HG03378 (cell line): ENCODE data around the gene SMARCA5.
"Not testable (repeated sequence)": the region's sequence is repeated elsewhere in the genome, so short reads cannot be mapped to it uniquely, and the experiment has no call there.

ENCODE experiments used
- ATAC-seq: cut with Tn5 transposase; IDR thresholded peaks from one replicate; pipeline ENCODE4 v1.9.1; 2021; ENCODE audit warnings: mild to moderate bottlenecking, moderate library complexity; ENCODE audit not compliant: unreplicated experiment

SMARCA5 gene, protein sequence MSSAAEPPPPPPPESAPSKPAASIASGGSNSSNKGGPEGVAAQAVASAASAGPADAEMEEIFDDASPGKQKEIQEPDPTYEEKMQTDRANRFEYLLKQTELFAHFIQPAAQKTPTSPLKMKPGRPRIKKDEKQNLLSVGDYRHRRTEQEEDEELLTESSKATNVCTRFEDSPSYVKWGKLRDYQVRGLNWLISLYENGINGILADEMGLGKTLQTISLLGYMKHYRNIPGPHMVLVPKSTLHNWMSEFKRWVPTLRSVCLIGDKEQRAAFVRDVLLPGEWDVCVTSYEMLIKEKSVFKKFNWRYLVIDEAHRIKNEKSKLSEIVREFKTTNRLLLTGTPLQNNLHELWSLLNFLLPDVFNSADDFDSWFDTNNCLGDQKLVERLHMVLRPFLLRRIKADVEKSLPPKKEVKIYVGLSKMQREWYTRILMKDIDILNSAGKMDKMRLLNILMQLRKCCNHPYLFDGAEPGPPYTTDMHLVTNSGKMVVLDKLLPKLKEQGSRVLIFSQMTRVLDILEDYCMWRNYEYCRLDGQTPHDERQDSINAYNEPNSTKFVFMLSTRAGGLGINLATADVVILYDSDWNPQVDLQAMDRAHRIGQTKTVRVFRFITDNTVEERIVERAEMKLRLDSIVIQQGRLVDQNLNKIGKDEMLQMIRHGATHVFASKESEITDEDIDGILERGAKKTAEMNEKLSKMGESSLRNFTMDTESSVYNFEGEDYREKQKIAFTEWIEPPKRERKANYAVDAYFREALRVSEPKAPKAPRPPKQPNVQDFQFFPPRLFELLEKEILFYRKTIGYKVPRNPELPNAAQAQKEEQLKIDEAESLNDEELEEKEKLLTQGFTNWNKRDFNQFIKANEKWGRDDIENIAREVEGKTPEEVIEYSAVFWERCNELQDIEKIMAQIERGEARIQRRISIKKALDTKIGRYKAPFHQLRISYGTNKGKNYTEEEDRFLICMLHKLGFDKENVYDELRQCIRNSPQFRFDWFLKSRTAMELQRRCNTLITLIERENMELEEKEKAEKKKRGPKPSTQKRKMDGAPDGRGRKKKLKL

DNA sequence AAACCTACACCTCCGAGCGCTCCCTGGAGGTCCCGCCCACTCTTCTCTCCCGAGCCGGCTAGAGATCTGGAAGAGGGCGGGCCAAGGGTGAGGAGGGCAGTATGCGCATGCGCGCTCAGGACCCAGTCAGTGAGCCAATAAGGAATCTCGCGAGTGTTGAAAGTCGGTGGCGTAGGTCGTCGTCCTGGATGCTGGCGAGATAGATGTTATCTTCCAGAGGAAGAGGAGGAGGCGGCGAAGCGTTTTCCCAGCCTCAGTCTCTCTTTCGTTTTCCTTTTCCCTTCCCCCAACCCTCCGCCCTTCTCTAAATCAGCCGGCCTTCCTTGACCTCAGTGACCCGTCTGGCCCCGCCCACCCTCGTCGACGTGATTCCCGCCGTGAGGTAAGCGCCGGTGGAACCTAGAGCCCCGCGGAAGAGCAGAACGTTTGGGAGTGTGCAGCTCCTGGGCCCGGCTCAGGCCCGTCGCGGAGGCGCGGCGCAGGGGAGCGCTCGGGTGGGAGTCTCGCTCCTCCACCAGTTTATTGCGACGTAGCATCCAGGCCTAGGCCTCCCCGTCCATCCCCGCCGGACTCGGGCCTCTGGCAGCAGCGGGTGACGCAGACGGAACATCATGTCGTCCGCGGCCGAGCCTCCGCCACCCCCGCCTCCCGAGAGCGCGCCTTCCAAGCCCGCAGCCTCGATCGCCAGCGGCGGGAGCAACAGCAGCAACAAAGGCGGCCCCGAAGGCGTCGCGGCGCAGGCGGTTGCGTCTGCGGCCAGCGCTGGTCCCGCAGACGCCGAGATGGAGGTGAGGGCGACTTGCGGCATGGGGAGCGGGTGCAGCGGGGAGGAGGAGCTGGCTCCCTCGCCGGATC is at the start of gene SMARCA5:
TSS of gene SMARCA5 (plus strand) at position 389 of the 855 bp plus-strand sequence. CDS start at position 612, 223 bp downstream.
- peak; percentile 87 for ATAC-seq

DNA sequence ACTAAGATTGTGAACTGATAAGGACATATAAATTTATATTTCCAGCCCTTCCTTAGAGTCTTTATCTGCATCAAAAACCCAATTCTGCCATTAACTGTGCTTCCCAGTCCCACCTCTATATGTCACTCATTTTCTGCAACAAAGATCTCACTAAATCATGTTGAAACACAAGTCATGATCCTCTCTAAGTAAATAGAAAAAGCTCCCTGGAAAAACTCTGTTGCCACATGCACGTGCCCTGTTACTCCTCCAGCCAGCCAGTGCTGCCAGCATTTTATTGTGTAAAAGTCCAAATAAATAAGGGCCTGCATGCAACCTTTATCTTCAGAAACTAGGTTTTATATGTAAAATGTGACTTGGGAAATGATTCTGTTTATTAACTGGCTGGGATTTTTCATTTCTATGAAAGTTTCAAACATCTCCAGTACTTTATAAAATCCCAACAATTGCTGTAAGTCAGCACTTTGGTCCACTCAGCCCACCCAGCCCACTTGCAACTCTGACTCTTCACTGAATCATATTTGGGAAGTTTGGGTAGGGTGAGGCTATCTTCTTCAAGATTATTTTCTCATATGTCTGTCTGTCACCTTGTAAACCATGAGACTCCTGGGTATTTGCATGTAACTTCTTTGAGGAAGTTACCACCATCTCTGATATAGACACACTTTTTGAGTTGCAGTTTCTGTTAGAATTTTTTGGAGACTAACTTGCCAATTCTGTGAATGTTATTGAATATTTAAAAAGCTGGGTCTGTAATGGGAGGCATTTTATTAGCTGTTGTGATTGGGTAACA is 40.0 kb upstream of the SMARCA5 start:
- ATAC-seq: peak; percentile 82

DNA sequence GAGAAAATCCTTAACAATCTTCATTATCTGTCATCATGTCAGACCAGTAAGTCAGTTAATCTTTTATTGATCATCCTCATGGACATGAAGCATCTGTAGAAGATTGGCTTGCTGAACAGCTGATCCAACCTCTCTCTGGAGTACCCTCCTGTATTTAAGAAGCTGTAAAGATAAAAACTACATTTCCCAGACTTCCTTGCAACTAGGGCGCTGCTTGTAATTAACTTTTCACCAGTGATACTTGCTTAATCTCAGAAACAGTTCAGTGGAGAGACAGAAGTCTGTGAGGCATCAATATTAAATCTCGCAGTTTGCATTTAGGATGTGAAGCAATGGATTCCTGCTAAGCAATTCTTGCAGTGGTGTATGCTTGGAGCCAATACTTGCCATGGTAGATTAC is 36.0 kb upstream of the SMARCA5 start:
- no peak for ATAC-seq

DNA sequence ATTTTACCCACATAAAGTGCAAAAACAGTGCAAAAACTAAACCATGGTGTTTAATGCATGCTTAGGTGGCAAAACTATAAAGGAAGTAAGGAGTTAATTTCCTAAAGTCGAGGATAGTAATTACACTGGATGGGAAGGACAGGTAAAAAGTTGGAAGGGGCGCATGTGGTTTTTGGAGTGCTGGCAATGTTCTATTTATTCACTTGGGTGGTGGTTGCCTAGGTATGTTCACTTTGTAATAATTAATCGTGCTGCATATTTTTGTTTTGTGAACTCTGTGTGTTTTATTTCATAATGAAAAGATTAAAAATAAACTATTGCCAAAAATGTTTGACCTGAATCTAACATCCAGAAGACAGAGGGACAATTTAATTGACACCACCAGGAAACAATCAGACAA is 32.1 kb upstream of the SMARCA5 start:
- no peak for ATAC-seq

DNA sequence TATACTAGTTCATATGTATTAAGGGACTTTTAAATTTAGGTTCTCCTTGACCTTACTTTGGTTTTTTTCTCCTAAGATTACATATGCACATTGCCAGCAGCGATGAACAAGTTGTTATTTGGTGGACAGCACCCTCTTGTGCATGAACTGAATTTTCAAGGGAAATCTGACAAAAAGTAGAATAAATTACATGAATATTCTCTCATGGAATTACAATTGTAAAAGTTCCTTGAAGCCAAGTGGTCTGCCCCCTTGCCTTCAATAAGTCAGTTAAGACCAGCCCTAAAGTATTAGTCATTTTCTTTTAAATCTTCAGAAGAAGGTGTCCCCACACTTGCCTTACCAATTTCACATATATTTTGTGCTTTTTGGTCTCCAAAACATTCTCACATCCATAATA is 30.7 kb upstream of the SMARCA5 start:
- peak; percentile 89 for ATAC-seq

DNA sequence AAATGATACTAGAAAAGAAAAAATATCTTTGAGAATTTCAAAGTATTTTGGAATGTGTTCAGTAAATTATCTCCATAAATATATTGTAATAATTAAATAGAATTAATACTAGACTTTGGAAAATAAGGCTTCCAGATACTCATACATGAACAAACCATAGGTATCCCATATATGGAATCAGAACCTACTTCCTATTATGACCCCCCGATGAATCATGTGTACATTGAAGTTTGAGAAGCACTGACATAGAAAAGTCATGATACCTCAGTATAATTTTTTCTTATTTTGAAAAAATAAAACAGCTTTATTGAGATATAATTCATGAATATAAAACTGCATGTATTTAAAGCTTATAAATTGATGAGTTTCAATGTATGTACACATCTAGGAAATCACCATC is 27.2 kb upstream of the SMARCA5 start:
- no peak for ATAC-seq

DNA sequence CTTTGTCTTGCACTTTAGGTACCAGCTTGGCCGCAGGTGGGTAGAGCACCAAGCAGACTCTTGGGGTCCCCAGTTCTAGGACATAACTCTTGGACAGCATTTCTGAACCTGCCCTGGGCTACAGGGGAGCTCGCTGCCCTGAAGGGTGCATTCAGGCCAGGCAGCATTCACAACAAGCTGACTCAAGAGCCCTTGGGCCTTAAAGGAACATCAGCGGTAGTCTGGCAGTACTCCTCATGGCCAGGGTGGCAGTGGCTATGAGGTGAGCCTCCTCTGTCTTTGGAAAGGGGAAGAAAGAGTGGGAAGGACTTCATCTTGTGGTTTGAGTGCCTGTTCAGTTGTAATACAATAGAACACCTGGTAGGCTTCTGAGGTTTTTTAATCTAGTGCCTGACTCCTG is 24.8 kb upstream of the SMARCA5 start:
- no peak for ATAC-seq

DNA sequence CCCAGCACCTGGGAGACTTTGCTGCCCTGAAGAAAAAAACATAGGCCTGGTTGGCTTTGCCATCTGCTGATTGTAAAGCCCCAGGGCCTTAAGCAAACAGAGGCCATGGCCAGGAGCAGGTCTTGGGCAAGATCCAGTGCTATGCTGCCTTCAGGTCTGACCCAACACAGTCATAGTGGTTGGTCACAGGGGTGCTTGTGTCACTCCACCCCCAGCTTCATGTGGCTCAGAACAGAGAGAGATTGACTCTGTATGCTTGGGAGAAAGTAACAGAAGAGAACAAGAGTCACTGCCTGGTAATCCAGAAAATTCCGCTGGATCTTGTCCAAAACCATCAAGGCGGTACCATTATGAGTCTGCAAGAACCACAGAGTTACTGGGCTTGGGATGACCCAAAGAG is 24.4 kb upstream of the SMARCA5 start:
- no peak for ATAC-seq

DNA sequence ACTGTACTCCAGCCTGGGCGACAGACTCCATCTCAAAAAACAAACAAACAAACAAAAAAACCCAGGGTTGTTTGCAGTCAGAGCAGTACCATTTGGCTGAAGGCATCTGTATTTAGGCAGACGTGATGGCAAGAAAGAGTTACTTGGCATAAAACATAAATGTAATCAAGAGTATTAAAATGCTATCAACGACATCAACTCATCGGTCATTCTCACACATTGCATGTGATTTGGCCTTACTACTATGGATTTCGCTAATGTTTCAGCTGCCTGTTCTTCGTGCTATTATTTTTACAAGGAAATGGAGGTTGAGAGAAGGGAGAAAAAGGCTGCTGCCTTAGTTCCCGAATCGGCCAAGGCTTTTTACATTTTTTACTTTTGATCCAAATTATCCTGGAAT is 15.5 kb upstream of the SMARCA5 start:
- ATAC-seq: no peak

DNA sequence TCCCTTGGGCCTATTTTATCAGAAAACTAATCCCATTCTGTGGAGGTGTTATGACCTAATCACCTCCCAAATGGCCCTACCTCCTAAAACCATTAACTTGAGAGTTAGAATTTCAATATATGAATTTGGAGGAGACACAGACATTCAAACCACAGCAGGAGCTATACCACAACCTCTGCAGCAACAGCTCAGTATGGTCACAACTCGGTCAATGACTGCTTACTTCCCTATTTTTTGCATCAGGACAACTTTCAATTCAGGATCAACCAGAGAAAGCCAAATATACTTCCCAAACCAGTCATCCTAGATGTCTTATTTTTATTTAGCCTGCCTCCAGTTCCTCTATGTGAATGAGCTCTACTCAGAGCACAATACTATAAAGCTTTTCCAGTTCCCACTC is 11.3 kb upstream of the SMARCA5 start:
- ATAC-seq: no peak

DNA sequence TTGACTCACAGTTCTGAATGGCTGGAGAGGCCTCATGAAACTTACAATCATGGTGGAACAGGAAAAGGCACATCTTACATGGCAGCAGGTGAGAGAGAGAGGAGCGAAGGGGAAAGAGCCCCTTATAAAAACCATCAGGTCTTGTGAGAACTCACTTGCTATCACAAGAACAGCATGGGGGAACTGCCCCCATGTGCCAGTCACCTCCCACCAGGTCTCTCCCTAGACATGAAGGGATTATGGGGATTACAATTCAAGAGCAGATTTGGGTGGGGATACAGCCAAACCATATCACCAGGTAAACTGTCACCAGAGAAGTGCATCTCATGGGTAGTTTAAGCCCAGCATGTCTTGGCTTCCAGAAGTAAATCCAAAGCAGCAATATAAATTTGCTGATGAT is 7.5 kb upstream of the SMARCA5 start:
- ATAC-seq: no peak

DNA sequence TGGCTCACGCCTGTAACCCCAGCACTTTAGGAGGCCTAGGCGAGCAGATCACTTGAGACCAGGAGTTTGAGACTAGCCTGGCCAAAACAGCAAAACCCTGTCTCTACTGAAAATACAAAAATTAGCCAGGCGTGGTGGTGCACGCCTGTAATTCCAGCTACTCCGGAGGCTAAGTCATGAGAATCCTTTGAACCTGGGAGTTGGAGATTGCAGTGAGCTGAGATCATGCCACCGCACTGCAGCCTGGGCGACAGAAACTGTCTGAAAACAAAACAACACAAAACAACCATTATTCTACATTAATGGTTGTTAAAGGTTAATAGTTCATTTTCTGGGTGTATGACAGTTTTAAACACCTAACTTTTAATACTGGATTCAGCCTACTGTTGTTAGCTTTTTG is 1.6 kb upstream of the SMARCA5 start:
- ATAC-seq: no peak

DNA sequence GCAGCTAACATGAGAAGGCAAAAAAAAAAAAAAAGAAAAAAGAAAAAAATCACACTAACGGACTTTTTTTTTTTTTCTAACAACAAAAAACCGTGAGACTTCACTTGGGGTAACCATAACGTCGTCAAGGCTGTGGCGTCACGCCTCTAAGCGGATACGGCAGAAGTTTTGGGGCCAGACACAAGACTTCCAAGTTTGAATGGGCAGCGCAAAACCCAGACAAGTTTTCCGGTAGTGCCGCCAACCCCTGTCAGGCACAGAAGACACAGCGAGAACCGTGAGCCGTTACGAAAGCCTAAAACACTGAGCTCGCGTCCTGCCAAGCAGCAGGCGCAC is 556 bp upstream of the SMARCA5 start:
- peak; percentile 45 for ATAC-seq

DNA sequence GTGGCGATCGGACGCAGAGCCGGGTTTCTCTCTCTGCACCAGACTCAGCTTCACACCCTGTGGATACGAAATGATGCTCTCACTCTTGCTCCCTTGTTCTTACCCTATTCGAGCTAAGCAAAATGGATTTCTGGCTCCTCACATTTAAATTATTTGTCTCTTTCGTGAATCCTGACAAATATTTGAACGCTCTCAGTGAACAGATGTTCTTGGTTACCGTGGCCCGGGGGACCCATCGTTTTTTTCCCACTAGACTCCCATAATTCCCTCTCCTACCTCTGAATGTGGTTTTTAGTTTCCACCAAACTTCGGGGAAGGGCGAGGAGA is 630 bp downstream of the SMARCA5 start:
- ATAC-seq: peak; percentile 6

DNA sequence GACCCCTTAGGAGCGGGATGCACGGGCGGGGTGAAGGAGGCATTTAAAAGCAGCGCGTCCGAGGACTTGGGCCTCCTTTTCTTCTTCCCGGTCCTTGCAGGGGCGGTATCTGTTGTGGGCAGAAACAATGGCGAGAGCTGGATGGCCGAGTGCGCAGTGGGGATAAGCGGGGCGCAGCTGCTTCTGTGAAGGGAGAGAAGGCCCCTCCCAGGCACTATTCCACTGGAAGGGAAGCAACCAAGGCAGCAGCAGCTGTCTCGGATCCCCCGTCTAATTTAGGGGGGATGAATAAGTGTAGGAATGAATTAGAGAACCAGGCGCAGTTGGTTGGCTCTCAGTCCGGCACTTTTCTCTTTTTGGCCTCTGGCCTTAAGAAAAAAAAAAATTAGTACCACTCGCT is 995 bp downstream of the SMARCA5 start:
- ATAC-seq: no peak

DNA sequence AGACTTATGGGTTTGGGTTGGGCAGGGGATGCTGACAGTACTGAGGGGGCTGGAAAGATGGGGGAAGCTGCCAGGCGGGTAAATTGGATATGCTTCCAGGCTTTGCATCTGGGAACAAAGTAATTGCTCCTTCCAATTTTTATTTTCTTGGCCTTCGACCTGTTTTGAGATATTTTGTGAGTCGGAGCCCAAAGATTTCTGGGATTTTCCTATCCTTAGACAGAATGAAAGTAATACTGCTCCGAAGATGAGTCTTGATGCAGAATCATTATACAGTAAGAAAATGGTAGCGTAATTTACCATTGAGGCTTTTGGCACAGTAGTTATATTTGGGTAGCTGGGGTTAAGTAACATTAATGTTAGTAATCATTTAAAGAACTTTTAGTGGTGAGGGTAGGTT is 1.4 kb downstream of the SMARCA5 start:
- no peak for ATAC-seq

DNA sequence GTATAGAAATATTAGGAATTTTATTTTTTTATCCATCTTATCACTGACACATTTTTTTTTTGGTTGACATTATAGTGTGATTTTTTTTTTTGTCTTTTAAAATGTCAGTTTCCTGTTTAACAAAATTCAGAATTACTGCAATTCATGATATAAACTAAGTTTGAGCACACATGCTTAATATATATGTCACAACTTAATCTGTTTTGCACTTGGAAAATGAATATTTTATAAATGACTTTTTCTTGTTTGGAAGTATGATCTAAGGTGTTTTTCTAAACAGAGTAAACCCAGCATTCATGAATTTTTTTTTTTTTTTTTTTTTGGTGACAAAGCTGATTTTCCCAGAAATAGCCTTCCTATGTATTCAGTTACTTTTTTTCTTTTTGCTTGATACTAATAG is 2.4 kb downstream of the SMARCA5 start:
- no peak for ATAC-seq

DNA sequence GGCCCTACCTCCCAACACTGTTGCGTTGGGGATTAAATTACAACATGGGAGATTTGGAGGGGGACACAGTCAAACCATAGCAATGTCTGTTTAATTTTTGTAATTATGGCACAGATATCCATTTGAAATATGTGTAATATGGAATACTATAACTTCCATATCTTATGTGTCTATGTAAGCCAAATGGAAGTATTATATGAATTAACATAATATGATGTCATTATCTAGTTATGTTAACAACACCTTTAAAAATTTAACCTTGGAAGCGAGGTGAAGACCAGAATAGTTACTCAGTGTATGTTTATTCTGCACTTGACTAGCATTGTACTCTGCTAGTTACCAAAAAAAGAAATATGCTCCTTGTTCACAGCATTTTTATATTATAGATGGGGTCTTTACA is 4.3 kb downstream of the SMARCA5 start:
- no peak for ATAC-seq

DNA sequence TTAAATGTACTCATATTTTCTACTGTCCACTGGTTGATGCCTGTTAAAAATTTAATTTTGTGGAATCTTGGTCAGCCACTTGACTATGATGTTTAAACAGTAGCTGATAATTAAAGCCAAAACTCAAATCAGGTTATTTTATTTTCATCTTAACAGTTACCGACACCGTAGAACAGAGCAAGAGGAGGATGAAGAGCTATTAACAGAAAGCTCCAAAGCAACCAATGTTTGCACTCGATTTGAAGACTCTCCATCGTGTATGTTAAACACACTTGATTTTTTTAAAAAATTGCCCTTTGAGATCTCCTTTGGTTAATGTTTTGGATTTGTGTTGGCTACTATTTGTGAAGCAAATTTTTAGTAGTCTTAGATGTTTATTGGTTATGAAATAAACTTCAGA is 10.7 kb downstream of the SMARCA5 start:
- ATAC-seq: no peak

DNA sequence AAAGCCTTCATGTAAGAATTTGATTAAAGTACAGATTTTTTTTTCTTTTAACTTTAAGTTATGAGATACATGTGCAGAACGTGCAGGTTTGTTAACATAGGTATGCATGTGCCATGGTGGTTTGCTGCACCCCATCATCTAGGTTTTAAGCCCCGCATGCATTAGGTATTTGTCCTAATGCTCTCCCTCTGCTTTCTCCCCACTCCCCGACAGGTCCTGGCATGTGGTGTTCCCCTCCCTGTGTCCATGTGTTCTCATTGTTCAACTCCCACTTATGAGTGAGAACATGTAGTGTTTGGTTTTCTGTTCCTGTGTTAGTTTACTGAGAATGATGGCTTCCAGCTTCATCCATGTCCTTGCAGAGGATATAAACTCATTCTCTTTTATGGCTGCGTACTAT is 14.5 kb downstream of the SMARCA5 start:
- not testable (repeated sequence) for ATAC-seq
